Left ventricle myocardium superior (tissue), 1 donor: ENCODE data around the gene UST. TPM values are rescaled to one million over a fixed set of nuclear protein-coding genes. Genes with fewer than 3 reads are reported as not detected.
A peak's percentile ranks its signal among the peaks of the same experiment; 100 is the strongest.
"Not testable (repeated sequence)": the region's sequence is repeated elsewhere in the genome, so short reads cannot be mapped to it uniquely, and the experiment has no call there.

Source experiments
- ATAC-seq: fragments of 200-7000 bp; cut with Tn5 transposase; one replicate; pipeline ENCODE4 v1.9.1; 2020; ENCODE audit warnings: mild to moderate bottlenecking, moderate library complexity
- DNase-seq: peaks from one replicate; pipeline ENCODE4 v3.0.0-alpha.2; 2020
- intact Hi-C: fragments of 100-400 bp; cut with micrococcal nuclease; formaldehyde crosslinking; loops from one replicate; pipeline ENCODE4 v1.11.0; 2022
- total RNA-seq: library from RNA; stranded (reverse); fragmentation: NEBNext Ultra II Directional; extraction: Animal tissue kit (Norgen Biotek cat#: 25700); gene quantifications from one replicate; pipeline ENCODE4 v1.2.1, GENCODE V29; 2021
- donor health status: DM: no; HTN: yes; CAD: no; lungs with severe emphysema.

The UST gene
- total RNA-seq, 1 donor from 2014 or later, result 3.4 TPM

- DNase-seq (no peak), ATAC-seq (no peak)
- intact Hi-C loops, result no loop called here
These were observed 78.1 kb downstream of the UST start for GRCh38 chr6:148824960-148825359.

GRCh38 chr6:148825492-148825891, 78.7 kb downstream of the UST start:
- intact Hi-C loops, result no loop called here
- ATAC-seq (no peak), DNase-seq (no peak)

GRCh38 chr6:148827416-148828045, 80.7 kb downstream of the UST start:
- no peak for ATAC-seq

GRCh38 chr6:148828047-148828446, 81.2 kb downstream of the UST start:
- ATAC-seq (no peak), DNase-seq (no peak)
- intact Hi-C loops, result no loop called here

More at GRCh38 chr6:148827416-148828045, 80.7 kb downstream of the UST start:
- intact Hi-C loops, result no loop called here
- DNase-seq, result no peak

- ATAC-seq, result no peak
- intact Hi-C loops, result no loop called here
- no peak for DNase-seq
These were observed 82.7 kb downstream of the UST start for GRCh38 chr6:148829415-148830101.

- ATAC-seq, result no peak
- intact Hi-C loops, result no loop called here
- no peak for DNase-seq
These were observed 83.8 kb downstream of the UST start for GRCh38 chr6:148830614-148831013.

- DNase-seq (no peak), ATAC-seq (no peak)
- intact Hi-C loops, result no loop called here
These were observed 84.2 kb downstream of the UST start for GRCh38 chr6:148831064-148831463.

- intact Hi-C loops, result no loop called here
- ATAC-seq, result no peak
These were observed 84.7 kb downstream of the UST start for GRCh38 chr6:148831531-148831930.

GRCh38 chr6:148835920-148836441, 89.2 kb downstream of the UST start:
- DNase-seq (no peak), ATAC-seq (no peak)
- intact Hi-C loops, result no loop called here

More at GRCh38 chr6:148831531-148831930, 84.7 kb downstream of the UST start:
- DNase-seq, result no peak

GRCh38 chr6:148836751-148837150, 89.9 kb downstream of the UST start:
- intact Hi-C loops, result no loop called here
- ATAC-seq, result no peak
- no peak for DNase-seq

GRCh38 chr6:148837941-148838340, 91.1 kb downstream of the UST start:
- intact Hi-C loops, result no loop called here
- ATAC-seq (no peak), DNase-seq (no peak)

- ATAC-seq (no peak), DNase-seq (no peak)
- intact Hi-C loops, result no loop called here
These were observed 92.2 kb downstream of the UST start for GRCh38 chr6:148839044-148839443.

GRCh38 chr6:148840256-148840655, 93.4 kb downstream of the UST start:
- DNase-seq (no peak), ATAC-seq (no peak)
- intact Hi-C loops, result no loop called here

- DNase-seq (no peak), ATAC-seq (no peak)
- intact Hi-C loops, result no loop called here
These were observed 95.6 kb downstream of the UST start for GRCh38 chr6:148842296-148843019.

- DNase-seq, result no peak
- intact Hi-C loops, result no loop called here
- ATAC-seq, result no peak
These were observed 98.6 kb downstream of the UST start for GRCh38 chr6:148845464-148845863.

GRCh38 chr6:148846778-148847761, 100.2 kb downstream of the UST start:
- intact Hi-C loops, result no loop called here
- DNase-seq (no peak), ATAC-seq (peak; percentile 48)

- DNase-seq (no peak), ATAC-seq (no peak)
- intact Hi-C loops, result no loop called here
These were observed 102.1 kb downstream of the UST start for GRCh38 chr6:148848915-148849314.

- intact Hi-C loops, DNase-seq, ATAC-seq: not testable (repeated sequence)
These were observed 102.6 kb downstream of the UST start for GRCh38 chr6:148849449-148849848.

- intact Hi-C loops, result no loop called here
- DNase-seq, result no peak
- no peak for ATAC-seq
These were observed 104.1 kb downstream of the UST start for GRCh38 chr6:148850964-148851363.
